ENCODE data around the gene LRRTM4. TPM values are rescaled to one million over a fixed set of nuclear protein-coding genes. Genes with fewer than 3 reads are reported as not detected.
"Not testable (repeated sequence)": the region's sequence is repeated elsewhere in the genome, so short reads cannot be mapped to it uniquely, and the experiment has no call there.

The LRRTM4 gene
- polyA plus RNA-seq, 3 donors, result 1.2 to 1.8 (median 1.8) TPM

DNA sequence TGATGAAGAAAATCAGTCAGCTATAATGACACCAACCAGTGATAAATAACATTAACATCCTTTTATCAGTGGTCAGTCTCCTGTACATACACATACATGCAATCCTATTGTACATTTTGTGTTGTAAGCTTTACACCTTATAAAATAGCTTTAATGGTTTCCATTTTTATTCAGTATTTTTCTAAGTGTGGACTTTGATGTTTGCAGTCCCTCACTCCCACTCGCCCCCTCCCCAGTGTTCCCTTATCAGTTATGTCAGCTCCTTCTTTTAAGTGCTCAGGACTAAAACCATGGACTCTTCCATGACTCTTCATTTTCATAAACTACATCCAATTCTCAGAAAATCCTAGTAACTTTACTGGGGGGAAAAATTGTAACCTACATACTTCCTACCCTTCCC is 713.0 kb downstream of the LRRTM4 start:
- DNase-seq (ENCODE audit: low read depth in 3 of 3, low spot score in 2 of 3), result no peak

DNA sequence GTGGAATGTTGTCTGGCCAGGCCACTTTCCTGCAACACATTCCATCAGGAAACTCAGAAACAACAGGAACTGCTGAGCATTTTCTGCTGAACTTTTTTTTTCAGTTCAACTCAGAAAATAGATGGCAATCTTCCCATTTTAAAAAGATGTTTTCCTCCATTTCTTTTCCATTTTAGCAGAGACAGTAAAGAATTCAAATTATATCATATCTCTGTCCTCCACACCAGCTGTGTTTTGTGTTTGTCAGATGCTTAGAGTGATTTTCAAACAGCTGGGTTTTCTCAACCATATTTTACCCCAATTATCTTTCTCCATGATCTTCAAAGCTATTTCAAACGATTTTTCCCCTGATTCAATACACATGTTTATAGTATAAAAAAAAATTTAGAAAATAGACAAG is 713.4 kb downstream of the LRRTM4 start:
- DNase-seq (ENCODE audit: low read depth in 3 of 3, low spot score in 2 of 3), result peak in 1 of 3 donors; percentile 27

DNA sequence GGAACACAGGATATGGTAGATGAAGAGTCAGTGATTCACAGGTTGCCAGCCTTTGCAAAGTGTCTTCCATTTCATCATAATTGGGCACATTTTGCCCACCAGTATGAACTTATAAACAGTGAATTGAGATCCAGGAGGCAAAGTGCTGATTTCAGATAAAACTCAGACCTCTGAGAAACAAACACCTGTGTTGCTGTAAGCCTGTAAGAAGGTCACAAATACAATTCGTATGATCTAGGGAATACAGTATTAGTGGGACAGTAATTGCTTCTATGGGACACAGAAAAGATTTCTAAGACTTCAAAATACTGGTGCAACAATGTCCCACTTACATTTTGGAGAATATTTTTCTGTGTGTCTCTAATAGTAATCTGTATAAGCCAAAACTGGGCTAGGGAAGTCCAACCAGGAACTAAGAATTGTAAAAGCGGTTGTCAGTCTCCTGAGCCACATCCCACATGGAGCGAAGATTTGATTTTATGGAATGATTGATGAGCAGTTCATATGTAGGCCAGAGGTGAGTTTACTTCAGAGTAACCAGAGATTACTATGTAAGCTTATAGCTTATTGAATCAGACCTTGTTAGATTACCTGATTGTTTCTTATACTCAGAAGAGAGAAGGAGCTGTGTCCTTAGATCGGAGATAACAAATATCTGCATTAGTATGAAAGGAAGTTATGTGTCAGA is 728.4 kb downstream of the LRRTM4 start:
- no peak for DNase-seq (ENCODE audit: low read depth in 3 of 3, low spot score in 2 of 3)

DNA sequence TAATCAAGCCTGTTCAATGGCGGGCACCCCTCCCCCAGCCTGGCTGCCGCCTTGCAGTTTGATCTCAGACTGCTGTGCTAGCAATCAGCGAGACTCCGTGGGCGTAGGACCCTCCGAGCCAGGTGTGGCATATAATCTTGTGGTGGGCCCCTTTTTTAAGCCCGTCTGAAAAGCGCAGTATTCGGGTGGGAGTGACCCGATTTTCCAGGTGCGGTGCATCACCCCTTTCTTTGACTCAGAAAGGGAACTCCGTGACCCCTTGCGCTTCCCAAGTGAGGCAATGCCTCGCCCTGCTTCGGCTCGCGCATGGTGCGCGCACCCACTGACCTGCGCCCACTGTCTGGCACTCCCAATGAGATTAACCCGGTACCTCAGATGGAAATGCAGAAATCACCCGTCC is 740.9 kb downstream of the LRRTM4 start:
- not testable (repeated sequence) for DNase-seq (ENCODE audit: low read depth in 3 of 3, low spot score in 2 of 3)

DNA sequence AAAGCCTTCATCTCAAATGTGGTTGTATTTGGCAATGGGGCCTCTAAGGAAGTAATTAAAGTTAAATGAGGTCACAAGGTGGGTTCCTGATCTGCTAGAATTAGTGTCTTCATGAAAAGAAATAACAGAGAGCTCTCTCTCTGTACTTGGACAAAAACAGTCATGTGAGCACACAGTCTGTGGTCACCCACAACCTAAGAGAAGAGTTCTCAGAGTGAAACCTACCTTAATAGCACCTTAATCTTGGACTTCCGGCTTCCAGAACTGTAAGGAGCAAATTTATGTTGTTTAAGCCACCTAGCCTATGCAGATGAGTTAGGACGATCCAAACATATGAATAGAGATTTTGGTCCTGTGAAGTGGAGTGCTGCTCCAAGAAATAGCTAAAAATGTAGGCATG is 758.9 kb downstream of the LRRTM4 start:
- no peak for DNase-seq (ENCODE audit: low read depth in 3 of 3, low spot score in 2 of 3)

DNA sequence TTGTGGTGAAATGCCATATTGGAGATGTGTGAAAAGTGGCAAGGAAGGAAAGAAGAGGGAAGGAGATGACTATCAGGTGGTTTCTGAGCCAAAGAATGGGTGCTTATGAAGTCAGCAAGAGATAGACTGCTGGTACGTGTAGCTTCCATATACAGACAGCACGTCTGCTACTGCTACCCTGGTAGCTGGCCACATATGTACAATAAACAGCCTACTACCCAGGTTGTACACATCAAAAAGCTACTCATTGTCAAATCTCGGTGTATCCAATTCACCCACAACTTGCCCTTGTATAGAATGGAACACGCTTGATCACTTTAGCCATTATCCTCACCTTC is 761.8 kb downstream of the LRRTM4 start:
- DNase-seq (ENCODE audit: low read depth in 3 of 3, low spot score in 2 of 3), result no peak

DNA sequence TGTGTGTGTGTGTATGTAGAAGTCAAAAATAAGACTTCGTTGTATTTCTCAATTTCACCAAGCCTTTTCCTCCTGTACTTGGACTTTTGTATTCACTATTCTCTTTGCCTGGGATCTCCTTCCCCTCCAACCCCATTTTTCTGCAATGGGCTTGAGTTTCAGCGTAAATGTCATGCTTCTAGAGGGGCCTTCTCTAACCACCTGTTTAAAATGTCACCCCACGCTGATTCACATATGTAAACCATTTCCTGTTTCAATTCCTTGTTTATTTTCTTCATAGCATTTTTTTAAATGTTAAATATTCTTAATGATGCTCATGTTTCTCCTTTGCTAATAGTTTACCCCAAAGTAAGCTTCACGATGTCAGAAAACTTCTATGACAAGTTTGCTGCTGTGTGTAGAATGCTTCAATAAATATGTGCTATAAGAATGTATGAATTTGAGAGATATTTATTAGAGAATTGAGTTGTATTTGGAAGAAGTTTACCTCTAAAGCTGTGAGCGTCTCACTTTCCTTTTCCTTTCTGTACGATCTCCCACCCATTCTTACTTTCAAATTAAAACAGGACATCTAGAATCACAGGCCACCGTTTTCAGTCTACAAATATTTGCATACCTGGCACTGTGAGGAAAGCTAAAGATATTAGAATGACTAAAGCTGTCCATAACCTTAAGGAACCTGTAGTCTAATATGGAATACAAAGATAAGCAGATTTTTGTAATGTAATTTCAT is 762.4 kb downstream of the LRRTM4 start:
- DNase-seq (ENCODE audit: low read depth in 3 of 3, low spot score in 2 of 3), result no peak

DNA sequence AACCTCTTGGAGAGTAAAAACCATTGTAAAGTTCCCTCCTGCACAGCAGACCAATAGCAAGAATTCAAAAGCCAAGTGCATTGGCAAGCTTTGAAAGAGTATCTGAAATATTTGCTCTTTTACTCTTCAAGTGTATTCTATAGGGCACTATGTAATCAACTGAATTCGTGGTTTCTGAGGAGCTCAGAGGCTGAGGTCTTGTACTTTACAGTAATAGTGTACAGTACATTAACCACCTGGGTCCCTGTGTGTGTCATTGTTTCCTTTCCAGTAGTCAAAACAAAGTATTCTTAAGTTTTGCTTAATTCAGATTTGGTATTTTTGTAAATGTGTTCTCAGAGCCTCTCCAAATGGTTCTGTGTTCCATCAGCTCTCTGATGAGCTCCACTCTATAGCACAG is 769.7 kb downstream of the LRRTM4 start:
- no peak for DNase-seq (ENCODE audit: low read depth in 3 of 3, low spot score in 2 of 3)

DNA sequence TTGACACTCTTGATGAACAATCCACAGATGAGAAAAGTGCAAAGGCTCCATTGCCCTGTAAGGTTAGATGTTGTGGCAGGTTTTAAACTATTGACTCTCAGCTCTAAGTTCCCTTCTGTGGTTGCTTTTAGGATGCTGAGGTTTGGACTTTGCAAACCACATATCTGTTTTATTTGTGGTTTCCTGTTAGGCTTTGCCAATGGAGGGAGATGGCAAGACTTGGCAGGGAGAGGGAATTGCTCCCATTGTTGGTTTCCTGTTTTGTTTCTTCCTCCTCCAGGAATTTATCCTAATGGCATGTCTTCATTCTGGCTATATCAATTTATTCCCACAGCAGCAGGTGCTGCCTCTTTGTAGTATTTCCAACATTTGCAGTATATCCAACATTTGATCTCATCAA is 772.3 kb downstream of the LRRTM4 start:
- no peak for DNase-seq (ENCODE audit: low read depth in 3 of 3, low spot score in 2 of 3)

DNA sequence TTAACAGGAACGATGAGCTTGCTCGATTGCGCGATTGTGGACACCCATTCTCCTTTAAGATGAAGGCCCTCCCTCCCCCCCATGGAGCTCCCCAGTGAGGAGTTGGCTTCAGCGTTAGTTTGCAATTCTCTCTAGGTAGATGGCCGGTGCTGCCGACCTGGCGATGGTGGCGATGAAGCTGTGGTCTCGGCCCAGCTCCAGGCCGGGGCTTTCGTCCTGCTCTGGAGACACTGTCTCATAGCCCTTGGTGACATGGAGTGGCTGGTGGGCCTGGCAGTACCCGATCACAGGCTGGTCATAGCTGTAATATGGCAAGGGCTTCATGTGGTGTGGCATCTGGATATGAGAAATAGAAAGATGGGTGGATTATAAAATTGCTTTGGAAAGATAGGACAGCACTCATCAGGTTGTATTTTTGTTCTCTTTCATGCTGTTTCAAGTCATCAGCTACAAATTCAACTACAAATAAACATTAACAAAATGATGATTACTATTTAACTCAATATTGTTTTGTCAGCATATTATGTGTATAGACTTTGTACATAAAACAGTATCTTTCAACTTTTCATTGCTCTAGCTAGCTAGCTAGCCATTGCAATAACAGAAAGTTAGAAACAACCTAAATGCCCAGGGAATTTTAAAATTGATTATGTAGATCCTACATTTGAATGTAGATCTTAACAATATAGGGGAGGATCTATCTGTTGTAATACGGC is 773.4 kb downstream of the LRRTM4 start:
- DNase-seq (ENCODE audit: low read depth in 3 of 3, low spot score in 2 of 3), result no peak

DNA sequence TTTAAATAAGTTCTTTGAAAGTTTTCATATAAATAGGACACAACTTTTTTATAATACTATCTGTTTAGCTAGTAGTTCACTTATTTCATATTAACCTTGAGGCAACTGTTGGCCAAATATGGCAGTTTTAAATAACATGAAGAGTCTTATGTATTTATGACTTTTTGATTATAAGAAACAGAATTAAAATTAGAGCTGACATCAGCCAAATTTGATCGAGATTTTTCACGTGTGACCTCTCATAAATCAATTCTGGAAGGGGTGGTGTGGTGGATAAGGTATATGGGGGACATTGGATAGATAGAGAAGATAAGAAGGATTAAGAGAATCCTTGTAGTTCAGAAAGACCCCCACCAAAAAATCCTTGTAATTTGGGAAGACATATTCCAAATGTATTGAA is 776.6 kb downstream of the LRRTM4 start:
- no peak for DNase-seq (ENCODE audit: low read depth in 3 of 3, low spot score in 2 of 3)

DNA sequence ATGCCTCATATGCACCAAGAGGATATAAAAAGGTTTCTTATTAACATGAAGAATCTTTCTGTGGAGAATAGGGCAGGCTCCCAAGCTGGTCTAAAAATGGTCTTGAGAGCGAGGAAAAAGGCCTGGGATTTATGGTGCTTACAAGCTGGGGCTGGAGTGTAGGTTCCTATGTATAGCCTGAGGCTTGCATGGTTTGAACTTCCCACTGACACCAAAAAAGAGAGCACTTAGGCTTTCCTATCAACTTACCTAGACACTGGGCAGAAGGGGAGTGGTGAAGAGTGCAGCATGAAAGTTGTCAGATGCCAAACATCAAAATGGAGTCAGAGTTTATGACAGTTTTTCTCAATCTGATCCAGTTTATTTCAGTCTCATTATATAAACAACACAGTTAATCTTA is 784.6 kb downstream of the LRRTM4 start:
- no peak for DNase-seq (ENCODE audit: low read depth in 3 of 3, low spot score in 2 of 3)

DNA sequence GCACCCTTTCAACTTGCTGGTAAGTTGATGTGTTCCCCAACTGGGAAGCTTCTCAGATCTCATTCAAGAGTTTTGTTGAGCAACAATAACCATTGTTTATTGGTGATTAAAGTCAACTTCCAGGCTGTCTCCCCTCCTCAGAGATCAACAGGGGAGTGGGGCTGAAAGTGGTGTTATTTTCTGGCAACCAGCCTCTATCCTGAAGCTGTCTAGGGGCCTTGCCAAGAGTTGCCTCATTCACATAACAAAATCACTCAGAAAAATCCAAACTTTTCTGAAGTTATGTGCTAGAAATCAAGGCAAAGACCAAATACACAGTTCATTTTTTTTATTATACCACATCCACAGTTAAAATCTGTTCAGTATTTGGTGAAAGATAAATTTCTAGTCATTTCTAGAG is 788.4 kb downstream of the LRRTM4 start:
- DNase-seq (ENCODE audit: low read depth in 3 of 3, low spot score in 2 of 3), result no peak

DNA sequence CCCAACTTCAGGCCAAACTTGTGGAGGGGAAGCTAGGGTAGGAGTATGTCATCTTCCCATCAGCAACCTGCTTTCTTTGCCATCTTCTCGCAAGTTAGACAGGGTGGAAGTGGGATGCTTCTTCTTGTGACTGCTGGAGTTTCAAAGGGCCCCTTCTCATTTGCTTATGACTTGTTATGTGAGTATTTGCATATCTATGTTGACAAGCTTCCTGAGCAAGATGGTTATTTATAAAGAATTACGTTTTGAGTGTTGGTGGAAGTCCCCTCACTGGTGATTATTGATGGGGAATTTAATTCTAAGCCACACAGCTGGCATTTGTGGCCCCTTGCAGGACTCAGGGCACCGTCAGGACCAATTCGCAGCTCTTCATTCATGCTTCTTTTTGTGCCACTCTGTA is 791.0 kb downstream of the LRRTM4 start:
- no peak for DNase-seq (ENCODE audit: low read depth in 3 of 3, low spot score in 2 of 3)

DNA sequence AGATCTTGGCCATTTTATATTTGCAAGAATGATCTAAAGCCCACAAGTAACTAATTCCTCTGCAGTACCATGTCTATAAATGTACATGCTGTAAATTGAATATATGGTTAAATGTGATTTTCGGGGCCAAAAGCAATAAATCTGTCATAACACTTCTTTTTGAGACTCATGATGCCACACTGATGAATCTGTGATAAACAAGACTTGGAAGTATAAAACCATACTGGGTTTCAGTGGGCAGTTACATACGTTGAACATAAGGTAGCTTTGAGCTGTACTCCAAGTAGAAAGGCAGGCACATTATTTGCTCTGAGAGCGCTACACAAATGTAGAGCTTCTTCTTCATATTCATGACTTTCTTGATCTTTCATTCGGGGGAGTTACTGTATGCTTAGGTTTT is 792.2 kb downstream of the LRRTM4 start:
- DNase-seq (ENCODE audit: low read depth in 3 of 3, low spot score in 2 of 3), result no peak

DNA sequence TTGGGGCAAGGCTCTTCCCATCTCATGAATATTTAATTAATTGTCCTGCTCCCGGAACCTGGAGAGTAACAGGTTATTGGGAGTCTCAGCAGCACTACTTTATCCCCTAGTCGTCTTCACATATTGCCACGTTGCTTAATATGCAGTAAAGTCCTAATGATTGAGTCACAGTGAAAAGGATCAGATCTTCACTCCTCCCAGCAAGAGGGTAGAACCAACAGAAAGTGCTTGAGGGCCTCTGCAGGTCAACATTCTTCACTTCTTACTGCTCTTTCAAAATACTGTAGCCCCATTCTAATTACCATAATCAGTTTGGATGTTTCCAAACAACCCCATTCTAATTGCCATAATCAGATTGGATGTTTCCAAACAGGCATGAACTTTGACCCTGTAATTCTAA is 801.0 kb downstream of the LRRTM4 start:
- no peak for DNase-seq (ENCODE audit: low read depth in 3 of 3, low spot score in 2 of 3)

DNA sequence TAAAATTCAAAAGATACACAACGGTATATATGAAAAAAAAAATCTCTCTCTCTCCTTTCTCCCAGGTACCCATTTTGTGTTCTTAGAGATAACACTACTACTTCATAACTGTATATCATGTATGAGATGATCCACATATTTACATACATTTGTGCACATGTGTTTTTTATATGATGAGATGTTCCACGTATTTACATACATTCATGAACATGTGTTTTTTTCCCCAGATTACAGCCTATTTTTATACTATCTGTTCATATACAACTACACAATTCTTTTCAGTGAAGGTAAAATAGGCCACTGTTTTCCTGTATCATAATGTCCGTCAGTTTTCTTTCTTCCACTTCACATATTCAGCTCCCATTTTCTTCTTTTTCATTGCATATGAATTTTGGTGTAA is 808.9 kb downstream of the LRRTM4 start:
- no peak for DNase-seq (ENCODE audit: low read depth in 3 of 3, low spot score in 2 of 3)

DNA sequence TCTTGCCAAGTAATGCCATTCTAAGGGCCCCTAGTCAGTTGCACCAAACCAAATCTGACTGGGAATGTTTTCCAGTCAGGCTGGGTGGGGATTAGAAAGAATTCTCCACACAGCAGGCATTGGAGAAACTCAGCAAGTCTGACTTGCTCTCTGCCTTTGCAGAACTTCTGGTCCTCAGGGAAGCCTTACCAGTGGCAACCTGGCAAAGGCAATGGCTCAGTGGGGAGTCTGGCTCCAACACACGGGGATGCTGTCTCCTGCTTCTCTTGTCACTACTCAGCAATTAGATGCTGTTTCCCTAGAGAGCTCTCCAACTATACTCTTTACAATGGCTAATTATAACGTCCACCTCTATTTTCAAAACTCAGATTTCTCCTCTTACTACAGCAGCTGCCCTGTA is 810.7 kb downstream of the LRRTM4 start:
- DNase-seq (ENCODE audit: low read depth in 3 of 3, low spot score in 2 of 3), result no peak

DNA sequence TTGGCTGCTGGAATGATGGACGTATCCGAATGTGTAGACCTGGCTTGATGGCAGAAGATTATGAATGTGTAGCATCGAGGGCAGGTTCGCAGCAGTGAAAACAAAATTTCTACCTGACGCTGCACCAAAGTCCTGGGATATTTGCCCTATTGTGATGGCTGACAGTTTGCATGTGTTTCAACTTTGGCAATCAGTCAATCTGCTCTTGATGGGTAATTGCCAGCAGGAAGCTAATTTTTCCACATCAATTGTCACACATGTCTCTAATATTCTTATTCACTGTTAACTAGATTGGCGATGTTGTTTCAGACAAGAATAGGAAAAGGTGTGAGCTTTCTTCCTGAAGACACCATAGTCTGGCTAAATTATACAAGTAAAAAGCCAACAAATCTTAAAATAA is 821.3 kb downstream of the LRRTM4 start:
- no peak for DNase-seq (ENCODE audit: low read depth in 3 of 3, low spot score in 2 of 3)

DNA sequence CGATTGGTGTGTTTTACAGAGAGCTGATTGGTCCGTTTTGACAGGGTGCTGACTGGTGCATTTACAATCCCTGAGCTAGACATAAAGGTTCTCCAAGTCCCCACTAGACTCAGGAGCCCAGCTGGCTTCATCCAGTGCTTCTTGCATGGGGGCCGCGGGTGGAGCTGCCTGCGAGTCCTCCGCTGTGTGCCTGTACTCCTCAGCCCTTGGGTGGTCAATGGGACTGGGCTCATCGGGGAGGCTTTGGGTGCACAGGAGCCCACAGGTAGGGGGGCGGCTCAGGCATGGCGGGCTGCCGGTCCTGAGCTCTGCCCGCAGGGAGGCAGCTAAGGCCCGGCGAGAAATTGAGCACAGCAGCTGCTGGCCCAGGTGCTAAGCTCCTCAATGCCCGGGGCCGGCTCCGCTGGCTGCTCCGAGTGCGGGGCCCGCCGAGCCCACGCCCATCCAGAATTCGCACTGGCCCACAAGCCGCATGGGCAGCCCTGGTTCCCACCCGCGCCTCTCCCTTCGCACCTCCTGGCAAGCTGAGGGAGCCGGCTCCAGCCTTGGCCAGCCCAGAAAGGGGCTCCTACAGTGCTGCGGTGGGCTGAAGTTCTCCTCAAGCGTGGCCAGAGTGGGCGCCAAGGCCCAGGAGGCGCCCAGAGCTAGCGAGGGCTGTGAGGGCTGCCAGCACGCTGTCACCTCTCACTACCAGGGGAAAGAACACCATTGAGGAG is 824.0 kb downstream of the LRRTM4 start:
- not testable (repeated sequence) for DNase-seq (ENCODE audit: low read depth in 3 of 3, low spot score in 2 of 3)

All from right renal cortex interstitium (tissue), 3 donors.